GM12873 (cell line): ENCODE results near the gene ONECUT3.

Experiments used
- CTCF ChIP-seq: IDR thresholded peaks from 2 replicates; pipeline ENCODE4 v1.5.1; 2012; ENCODE audit warnings: low read depth, mild to moderate bottlenecking, moderate library complexity, low read length, control low read depth; ENCODE audit not compliant: insufficient read depth; ENCODE audit errors: missing control alignments

Gene ONECUT3

GRCh38 chr19:1791879-1792278, 38.6 kb downstream of the ONECUT3 start:
- TF ChIP-seq CTCF, result no peak

DNA sequence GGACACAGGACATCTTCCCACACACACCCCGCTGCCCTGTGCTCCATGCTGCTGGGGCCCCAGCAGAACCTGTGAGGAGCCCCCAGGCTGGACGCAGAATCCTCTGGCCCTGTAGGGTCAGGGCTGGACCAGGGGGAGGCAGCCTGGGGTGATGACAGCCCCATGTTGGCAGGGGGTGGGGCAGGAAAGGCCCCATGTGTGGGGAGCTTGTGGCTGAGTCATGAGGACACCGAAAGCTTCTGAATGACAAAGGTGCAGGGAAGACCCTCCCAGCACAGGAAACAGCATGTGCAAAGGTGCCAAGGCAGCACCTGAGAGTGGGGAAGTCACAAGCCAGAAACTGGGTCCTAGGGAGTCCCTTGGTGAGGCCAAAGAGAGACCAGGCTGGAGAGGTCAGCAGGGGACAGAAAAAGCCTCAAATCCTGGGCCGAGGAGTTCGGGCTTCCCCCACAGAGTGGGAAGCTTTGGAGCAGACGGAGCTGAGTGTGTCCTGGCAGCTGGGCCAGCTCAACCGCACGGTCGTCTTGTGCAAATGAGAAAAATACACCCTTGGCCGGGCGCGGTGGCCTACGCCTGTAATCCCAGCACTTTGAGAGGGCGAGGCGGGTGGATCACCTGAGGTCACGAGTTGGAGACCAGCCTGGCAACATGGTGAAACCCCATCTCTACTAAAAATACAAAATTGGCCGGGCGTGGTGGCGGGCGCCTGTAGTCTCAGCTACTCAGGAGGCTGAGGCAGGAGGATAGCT, 41.3 kb downstream of the ONECUT3 start:
- no peak for TF ChIP-seq CTCF

GRCh38 chr19:1796395-1797142, 43.3 kb downstream of the ONECUT3 start:
- no peak for TF ChIP-seq CTCF

- TF ChIP-seq CTCF, result no peak
These were observed 46.5 kb downstream of the ONECUT3 start for GRCh38 chr19:1799695-1800342.

- no peak for TF ChIP-seq CTCF
These were observed 51.6 kb downstream of the ONECUT3 start for GRCh38 chr19:1804858-1805257.

- no peak for TF ChIP-seq CTCF
These were observed 52.3 kb downstream of the ONECUT3 start for GRCh38 chr19:1805401-1806183.
